BE2C (cell line): ENCODE data around the gene USP10.

Source experiments
- DNase-seq: peaks from one replicate; pipeline ENCODE4 v3.0.0-alpha.2; 2020
- H3K27me3 ChIP-seq: fragments of 250-450 bp; sonication (Bioruptor Pico); 2 replicates; pipeline ENCODE4 v1.5.1; 2020; ENCODE audit warnings: mild to moderate bottlenecking
- H3K36me3 ChIP-seq: fragments of 250-450 bp; sonication (Bioruptor Pico); 2 replicates; pipeline ENCODE4 v1.5.1; 2020; ENCODE audit warnings: mild to moderate bottlenecking
- H3K4me1 ChIP-seq: fragments of 250-450 bp; sonication (Bioruptor Pico); 2 replicates; pipeline ENCODE4 v1.5.1; 2020
- H3K4me3 ChIP-seq: 2 replicates; pipeline ENCODE4 v1.5.1; 2011; ENCODE audit warnings: low read depth, low read length
- H3K9me3 ChIP-seq: fragments of 250-450 bp; sonication (Bioruptor Pico); 2 replicates; pipeline ENCODE4 v1.5.1; 2020
- TF ChIP-seq, protein P1 (sequence below): IDR thresholded peaks from 2 replicates; pipeline ENCODE4 v1.5.1; 2012; ENCODE audit warnings: mild to moderate bottlenecking, low read depth, low read length

USP10 gene

GRCh38 chr16:84717484-84717883 lies 17.7 kb downstream of the USP10 start:
- no peak for DNase-seq

DNA sequence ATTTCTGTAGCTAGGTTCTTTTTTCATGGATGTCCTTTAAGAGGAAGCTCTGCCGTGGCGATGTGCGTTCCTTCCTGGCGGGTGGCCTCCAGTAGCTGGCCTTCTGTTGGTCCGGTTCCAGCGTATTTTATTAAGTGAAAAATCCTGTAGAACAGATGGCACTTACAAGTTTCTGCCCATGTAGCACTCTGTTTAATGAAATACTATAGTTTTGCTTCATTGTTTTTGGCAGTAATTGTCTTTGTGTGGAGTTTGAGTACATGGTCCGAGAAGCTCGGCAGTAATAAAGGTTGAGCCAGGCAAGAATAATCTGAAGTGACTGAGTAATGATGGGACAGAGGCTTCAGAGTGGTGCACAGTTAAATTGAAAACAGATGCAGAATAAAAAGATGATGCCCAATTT lies 20.4 kb downstream of the USP10 start:
- TF ChIP-seq, protein P1, sequence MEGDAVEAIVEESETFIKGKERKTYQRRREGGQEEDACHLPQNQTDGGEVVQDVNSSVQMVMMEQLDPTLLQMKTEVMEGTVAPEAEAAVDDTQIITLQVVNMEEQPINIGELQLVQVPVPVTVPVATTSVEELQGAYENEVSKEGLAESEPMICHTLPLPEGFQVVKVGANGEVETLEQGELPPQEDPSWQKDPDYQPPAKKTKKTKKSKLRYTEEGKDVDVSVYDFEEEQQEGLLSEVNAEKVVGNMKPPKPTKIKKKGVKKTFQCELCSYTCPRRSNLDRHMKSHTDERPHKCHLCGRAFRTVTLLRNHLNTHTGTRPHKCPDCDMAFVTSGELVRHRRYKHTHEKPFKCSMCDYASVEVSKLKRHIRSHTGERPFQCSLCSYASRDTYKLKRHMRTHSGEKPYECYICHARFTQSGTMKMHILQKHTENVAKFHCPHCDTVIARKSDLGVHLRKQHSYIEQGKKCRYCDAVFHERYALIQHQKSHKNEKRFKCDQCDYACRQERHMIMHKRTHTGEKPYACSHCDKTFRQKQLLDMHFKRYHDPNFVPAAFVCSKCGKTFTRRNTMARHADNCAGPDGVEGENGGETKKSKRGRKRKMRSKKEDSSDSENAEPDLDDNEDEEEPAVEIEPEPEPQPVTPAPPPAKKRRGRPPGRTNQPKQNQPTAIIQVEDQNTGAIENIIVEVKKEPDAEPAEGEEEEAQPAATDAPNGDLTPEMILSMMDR: no peak
- Histone ChIP-seq H3K4me3 (peak overlapping the region; percentile 10), H3K9me3 (no peaks in the 10 kb centered on the region), H3K27me3 (no peaks in the 10 kb centered on the region), H3K36me3 (peaks cover 18% of the 10 kb centered on the region), H3K4me1 (peaks cover 38% of the 10 kb centered on the region)
- peak; percentile 44 for DNase-seq

More at GRCh38 chr16:84717484-84717883, 17.7 kb downstream of the USP10 start:
- Histone ChIP-seq H3K36me3 (peaks cover 18% of the 10 kb centered on the region), H3K27me3 (no peaks in the 10 kb centered on the region), H3K9me3 (no peaks in the 10 kb centered on the region), H3K4me3 (no peak overlapping the region), H3K4me1 (peaks cover 23% of the 10 kb centered on the region)
- TF ChIP-seq, protein P1: no peak

GRCh38 chr16:84722068-84722467 lies 22.3 kb downstream of the USP10 start:
- no peak for DNase-seq
- peaks cover 38% of the 10 kb centered on the region for H3K4me1 ChIP-seq
- peaks cover 5% of the 10 kb centered on the region for H3K36me3 ChIP-seq
- TF ChIP-seq, protein P1: no peak
- H3K4me3 ChIP-seq: no peak overlapping the region
- no peaks in the 10 kb centered on the region for H3K27me3 ChIP-seq
- no peaks in the 10 kb centered on the region for H3K9me3 ChIP-seq

DNA sequence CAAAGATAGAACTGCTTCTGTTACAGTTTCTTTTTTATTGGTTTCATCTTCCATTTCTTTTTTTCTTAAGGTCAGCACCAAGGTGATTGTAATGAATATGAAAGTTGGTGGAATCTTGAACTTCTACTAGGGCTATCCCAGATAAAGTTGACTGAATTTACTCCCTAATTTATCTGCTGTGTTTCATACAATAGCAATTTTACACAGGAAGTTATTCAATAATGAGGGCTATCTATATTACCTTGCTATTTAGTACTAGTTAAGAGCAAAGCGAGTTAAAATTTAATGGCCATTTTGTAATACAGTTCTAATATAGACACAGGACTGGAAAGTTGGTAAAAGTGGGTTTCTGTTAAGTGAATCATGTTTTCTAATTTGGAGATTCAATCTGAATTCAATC lies 24.1 kb downstream of the USP10 start:
- Histone ChIP-seq H3K4me1 (peaks cover 41% of the 10 kb centered on the region), H3K4me3 (no peak overlapping the region), H3K27me3 (no peaks in the 10 kb centered on the region), H3K36me3 (peaks cover 5% of the 10 kb centered on the region), H3K9me3 (no peaks in the 10 kb centered on the region)
- TF ChIP-seq, protein P1: no peak
- no peak for DNase-seq

DNA sequence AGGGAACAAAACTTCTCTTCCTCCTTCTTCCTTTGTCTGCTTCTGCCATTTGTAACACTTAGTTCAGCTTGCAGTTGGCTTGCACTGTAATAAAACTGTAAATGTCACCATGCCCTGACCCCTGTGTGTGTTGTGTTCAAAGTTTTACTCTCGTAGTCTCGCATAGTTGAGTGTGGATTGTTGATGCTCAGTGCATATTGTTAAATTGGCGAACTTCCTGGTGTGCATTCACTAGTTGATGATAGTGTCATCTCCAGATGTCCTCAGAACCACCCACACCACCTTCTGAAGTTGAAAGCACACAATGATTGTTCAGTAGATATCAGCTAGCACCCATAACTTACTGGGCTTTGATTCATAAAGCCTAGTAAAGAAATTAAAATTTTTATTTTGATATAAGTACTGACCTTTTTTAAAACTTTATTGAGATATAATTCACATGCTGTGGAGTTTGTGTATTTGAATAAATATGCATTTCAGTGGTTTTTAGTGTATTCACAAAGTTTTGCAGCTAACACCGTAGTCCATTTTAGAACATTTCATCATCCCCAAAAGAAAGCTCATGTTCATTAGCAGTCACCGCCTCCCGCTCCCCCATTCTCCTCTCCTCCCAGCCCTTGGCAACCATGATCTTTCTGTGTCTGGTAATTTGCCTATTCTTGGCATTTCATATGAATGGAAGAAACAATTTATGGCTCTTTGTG lies 25.0 kb downstream of the USP10 start:
- peaks cover 42% of the 10 kb centered on the region for H3K4me1 ChIP-seq
- peaks cover 5% of the 10 kb centered on the region for H3K36me3 ChIP-seq
- TF ChIP-seq, protein P1: no peak
- DNase-seq: no peak
- no peaks in the 10 kb centered on the region for H3K27me3 ChIP-seq
- no peak overlapping the region for H3K4me3 ChIP-seq
- no peaks in the 10 kb centered on the region for H3K9me3 ChIP-seq

- TF ChIP-seq, protein P1: no peak
- Histone ChIP-seq H3K27me3 (no peaks in the 10 kb centered on the region), H3K4me1 (peaks cover 40% of the 10 kb centered on the region), H3K36me3 (peaks cover 5% of the 10 kb centered on the region), H3K4me3 (no peak overlapping the region), H3K9me3 (no peaks in the 10 kb centered on the region)
- no peak for DNase-seq
Observed at GRCh38 chr16:84725481-84726078, 25.8 kb downstream of the USP10 start.
